ENCODE data around the gene CLCNKA.
A peak's percentile ranks its signal among the peaks of the same experiment; 100 is the strongest.
"Not testable (repeated sequence)": the region's sequence is repeated elsewhere in the genome, so short reads cannot be mapped to it uniquely, and the experiment has no call there.

CLCNKA gene

GRCh38 chr1:15997637-15998280 is 24.1 kb upstream of the CLCNKA start:
- H3K9me3 ChIP-seq (ENCODE audit: control insufficient read depth, low read length), result no peaks in the 10 kb centered on the region
- DNase-seq, result no peak
- H3K4me1 ChIP-seq (ENCODE audit: control insufficient read depth, insufficient read depth, low read length, poor library complexity, severe bottlenecking), result no peaks in the 10 kb centered on the region
- no peak overlapping the region for H3K4me3 ChIP-seq (ENCODE audit: insufficient read depth, low read depth, low read length, poor library complexity, severe bottlenecking)
- no peaks in the 10 kb centered on the region for H3K36me3 ChIP-seq (ENCODE audit: control insufficient read depth, insufficient read depth, low read length)
- no peaks in the 10 kb centered on the region for H3K27me3 ChIP-seq (replicated peaks; ENCODE audit: control insufficient read depth, insufficient read depth, low read length, poor library complexity, severe bottlenecking)
- no peak overlapping the region for H3K27ac ChIP-seq (ENCODE audit: insufficient read depth, low read length, poor library complexity, severe bottlenecking)

- DNase-seq, result no peak
- H3K27me3 ChIP-seq (replicated peaks; ENCODE audit: control insufficient read depth, insufficient read depth, low read length, poor library complexity, severe bottlenecking), result no peaks in the 10 kb centered on the region
- no peak overlapping the region for H3K4me3 ChIP-seq (ENCODE audit: insufficient read depth, low read depth, low read length, poor library complexity, severe bottlenecking)
- no peaks in the 10 kb centered on the region for H3K36me3 ChIP-seq (ENCODE audit: control insufficient read depth, insufficient read depth, low read length)
- no peak overlapping the region for H3K27ac ChIP-seq (ENCODE audit: insufficient read depth, low read length, poor library complexity, severe bottlenecking)
- H3K4me1 ChIP-seq (ENCODE audit: control insufficient read depth, insufficient read depth, low read length, poor library complexity, severe bottlenecking), result no peaks in the 10 kb centered on the region
- no peaks in the 10 kb centered on the region for H3K9me3 ChIP-seq (ENCODE audit: control insufficient read depth, low read length)
Measured at GRCh38 chr1:15998929-15999328, 22.9 kb upstream of the CLCNKA start.

- H3K27me3 ChIP-seq (replicated peaks; ENCODE audit: control insufficient read depth, insufficient read depth, low read length, poor library complexity, severe bottlenecking); H3K4me3 ChIP-seq (ENCODE audit: insufficient read depth, low read depth, low read length, poor library complexity, severe bottlenecking); H3K36me3 ChIP-seq (ENCODE audit: control insufficient read depth, insufficient read depth, low read length); DNase-seq; H3K27ac ChIP-seq (ENCODE audit: insufficient read depth, low read length, poor library complexity, severe bottlenecking); H3K4me1 ChIP-seq (ENCODE audit: control insufficient read depth, insufficient read depth, low read length, poor library complexity, severe bottlenecking); H3K9me3 ChIP-seq (ENCODE audit: control insufficient read depth, low read length): not testable (repeated sequence)
Measured at GRCh38 chr1:16001274-16001673, 20.6 kb upstream of the CLCNKA start.

GRCh38 chr1:16005597-16005996 is 16.2 kb upstream of the CLCNKA start:
- no peaks in the 10 kb centered on the region for H3K27me3 ChIP-seq (replicated peaks; ENCODE audit: control insufficient read depth, insufficient read depth, low read length, poor library complexity, severe bottlenecking)
- no peaks in the 10 kb centered on the region for H3K4me1 ChIP-seq (ENCODE audit: control insufficient read depth, insufficient read depth, low read length, poor library complexity, severe bottlenecking)
- no peaks in the 10 kb centered on the region for H3K9me3 ChIP-seq (ENCODE audit: control insufficient read depth, low read length)
- no peak for DNase-seq
- H3K27ac ChIP-seq (ENCODE audit: insufficient read depth, low read length, poor library complexity, severe bottlenecking), result no peak overlapping the region
- H3K36me3 ChIP-seq (ENCODE audit: control insufficient read depth, insufficient read depth, low read length), result no peaks in the 10 kb centered on the region
- H3K4me3 ChIP-seq (ENCODE audit: insufficient read depth, low read depth, low read length, poor library complexity, severe bottlenecking), result no peak overlapping the region

- Histone ChIP-seq H3K27me3 (replicated peaks; ENCODE audit: control insufficient read depth, insufficient read depth, low read length, poor library complexity, severe bottlenecking) (no peaks in the 10 kb centered on the region), H3K4me1 (ENCODE audit: control insufficient read depth, insufficient read depth, low read length, poor library complexity, severe bottlenecking) (no peaks in the 10 kb centered on the region), H3K36me3 (ENCODE audit: control insufficient read depth, insufficient read depth, low read length) (no peaks in the 10 kb centered on the region), H3K4me3 (ENCODE audit: insufficient read depth, low read depth, low read length, poor library complexity, severe bottlenecking) (no peak overlapping the region), H3K9me3 (ENCODE audit: control insufficient read depth, low read length) (no peaks in the 10 kb centered on the region), H3K27ac (ENCODE audit: insufficient read depth, low read length, poor library complexity, severe bottlenecking) (no peak overlapping the region)
- no peak for DNase-seq
Measured at GRCh38 chr1:16006010-16006409, 15.8 kb upstream of the CLCNKA start.

GRCh38 chr1:16006552-16007485 is 15.0 kb upstream of the CLCNKA start:
- no peak for DNase-seq
- Histone ChIP-seq H3K27ac (ENCODE audit: insufficient read depth, low read length, poor library complexity, severe bottlenecking) (no peak overlapping the region), H3K36me3 (ENCODE audit: control insufficient read depth, insufficient read depth, low read length) (no peaks in the 10 kb centered on the region), H3K4me3 (ENCODE audit: insufficient read depth, low read depth, low read length, poor library complexity, severe bottlenecking) (no peak overlapping the region), H3K9me3 (ENCODE audit: control insufficient read depth, low read length) (no peaks in the 10 kb centered on the region), H3K4me1 (ENCODE audit: control insufficient read depth, insufficient read depth, low read length, poor library complexity, severe bottlenecking) (no peaks in the 10 kb centered on the region), H3K27me3 (replicated peaks; ENCODE audit: control insufficient read depth, insufficient read depth, low read length, poor library complexity, severe bottlenecking) (no peaks in the 10 kb centered on the region)

- DNase-seq, result no peak
- H3K4me3 ChIP-seq (ENCODE audit: insufficient read depth, low read depth, low read length, poor library complexity, severe bottlenecking), result no peak overlapping the region
- H3K4me1 ChIP-seq (ENCODE audit: control insufficient read depth, insufficient read depth, low read length, poor library complexity, severe bottlenecking), result peaks cover 1% of the 10 kb centered on the region
- H3K9me3 ChIP-seq (ENCODE audit: control insufficient read depth, low read length), result no peaks in the 10 kb centered on the region
- no peaks in the 10 kb centered on the region for H3K36me3 ChIP-seq (ENCODE audit: control insufficient read depth, insufficient read depth, low read length)
- peaks cover 2% of the 10 kb centered on the region for H3K27me3 ChIP-seq (replicated peaks; ENCODE audit: control insufficient read depth, insufficient read depth, low read length, poor library complexity, severe bottlenecking)
- H3K27ac ChIP-seq (ENCODE audit: insufficient read depth, low read length, poor library complexity, severe bottlenecking), result no peak overlapping the region
Measured at GRCh38 chr1:16007671-16008341, 14.0 kb upstream of the CLCNKA start.

GRCh38 chr1:16009030-16009460 is 12.8 kb upstream of the CLCNKA start:
- no peak overlapping the region for H3K4me3 ChIP-seq (ENCODE audit: insufficient read depth, low read depth, low read length, poor library complexity, severe bottlenecking)
- peaks cover 6% of the 10 kb centered on the region for H3K4me1 ChIP-seq (ENCODE audit: control insufficient read depth, insufficient read depth, low read length, poor library complexity, severe bottlenecking)
- H3K36me3 ChIP-seq (ENCODE audit: control insufficient read depth, insufficient read depth, low read length), result no peaks in the 10 kb centered on the region
- H3K27ac ChIP-seq (ENCODE audit: insufficient read depth, low read length, poor library complexity, severe bottlenecking), result no peak overlapping the region
- DNase-seq, result peak; percentile 46 to 58 (median 47)
- H3K27me3 ChIP-seq (replicated peaks; ENCODE audit: control insufficient read depth, insufficient read depth, low read length, poor library complexity, severe bottlenecking), result peaks cover 7% of the 10 kb centered on the region
- H3K9me3 ChIP-seq (ENCODE audit: control insufficient read depth, low read length), result no peaks in the 10 kb centered on the region

GRCh38 chr1:16009678-16010077 is 12.2 kb upstream of the CLCNKA start:
- Histone ChIP-seq H3K27me3 (replicated peaks; ENCODE audit: control insufficient read depth, insufficient read depth, low read length, poor library complexity, severe bottlenecking) (peaks cover 7% of the 10 kb centered on the region), H3K9me3 (ENCODE audit: control insufficient read depth, low read length) (no peaks in the 10 kb centered on the region), H3K4me1 (ENCODE audit: control insufficient read depth, insufficient read depth, low read length, poor library complexity, severe bottlenecking) (peaks cover 6% of the 10 kb centered on the region), H3K36me3 (ENCODE audit: control insufficient read depth, insufficient read depth, low read length) (no peaks in the 10 kb centered on the region), H3K27ac (ENCODE audit: insufficient read depth, low read length, poor library complexity, severe bottlenecking) (no peak overlapping the region), H3K4me3 (ENCODE audit: insufficient read depth, low read depth, low read length, poor library complexity, severe bottlenecking) (no peak overlapping the region)
- no peak for DNase-seq

GRCh38 chr1:16010837-16011236 is 11.0 kb upstream of the CLCNKA start:
- no peak overlapping the region for H3K4me3 ChIP-seq (ENCODE audit: insufficient read depth, low read depth, low read length, poor library complexity, severe bottlenecking)
- DNase-seq, result no peak
- H3K36me3 ChIP-seq (ENCODE audit: control insufficient read depth, insufficient read depth, low read length), result no peaks in the 10 kb centered on the region
- H3K9me3 ChIP-seq (ENCODE audit: control insufficient read depth, low read length), result no peaks in the 10 kb centered on the region
- peaks cover 6% of the 10 kb centered on the region for H3K4me1 ChIP-seq (ENCODE audit: control insufficient read depth, insufficient read depth, low read length, poor library complexity, severe bottlenecking)
- no peak overlapping the region for H3K27ac ChIP-seq (ENCODE audit: insufficient read depth, low read length, poor library complexity, severe bottlenecking)
- peaks cover 7% of the 10 kb centered on the region for H3K27me3 ChIP-seq (replicated peaks; ENCODE audit: control insufficient read depth, insufficient read depth, low read length, poor library complexity, severe bottlenecking)

All from effector memory CD4-positive, alpha-beta T cell (primary cell).